Measurements from ENCODE around the gene EIF4E1B.

EIF4E1B gene

DNA sequence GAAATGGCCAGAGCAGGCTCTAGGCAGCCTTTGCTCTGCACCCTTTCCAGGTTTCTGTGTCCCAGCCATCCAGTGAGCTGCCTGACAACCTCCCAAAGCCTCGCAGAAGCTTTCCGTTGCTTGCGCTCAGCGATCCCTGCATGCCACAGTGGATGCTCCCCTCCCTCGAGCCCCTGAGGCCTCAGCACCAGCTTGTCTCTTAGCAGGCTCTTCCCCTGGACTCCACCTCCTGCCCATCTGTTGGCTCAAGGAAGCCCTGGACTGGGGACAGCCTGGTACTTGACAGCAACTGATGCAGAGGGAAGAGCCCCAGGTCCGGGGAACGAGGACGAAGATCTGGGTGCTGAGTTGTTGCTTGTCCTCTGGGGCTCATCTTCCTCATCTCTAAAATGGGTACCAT, 40.0 kb downstream of the EIF4E1B start:
- Mint-ChIP-seq H3K4me1 (no peaks in the 10 kb centered on the region), H3K27ac (no peak overlapping the region)
- ATAC-seq, result no peak

GRCh38 chr5:176671399-176671798, 40.9 kb downstream of the EIF4E1B start:
- Mint-ChIP-seq H3K4me3 (no peak overlapping the region), H3K27me3 (peaks cover 20% of the 10 kb centered on the region), H3K9me3 (no peaks in the 10 kb centered on the region), H3K36me3 (ENCODE audit: low read depth) (no peaks in the 10 kb centered on the region), H3K27ac (no peak overlapping the region), H3K4me1 (no peaks in the 10 kb centered on the region)
- ATAC-seq (no peak), DNase-seq (no peak)

More for the DNA sequence above, 40.0 kb downstream of the EIF4E1B start:
- DNase-seq, result no peak
- peaks cover 20% of the 10 kb centered on the region for H3K27me3 Mint-ChIP-seq
- no peak overlapping the region for H3K4me3 Mint-ChIP-seq
- H3K9me3 Mint-ChIP-seq, result no peaks in the 10 kb centered on the region
- H3K36me3 Mint-ChIP-seq (ENCODE audit: low read depth), result no peaks in the 10 kb centered on the region

- H3K27me3 Mint-ChIP-seq, result peaks cover 19% of the 10 kb centered on the region
- no peak for DNase-seq
- H3K9me3 Mint-ChIP-seq, result no peaks in the 10 kb centered on the region
- H3K4me3 Mint-ChIP-seq, result no peak overlapping the region
- no peaks in the 10 kb centered on the region for H3K4me1 Mint-ChIP-seq
- no peak for ATAC-seq
- H3K36me3 Mint-ChIP-seq (ENCODE audit: low read depth), result no peaks in the 10 kb centered on the region
- H3K27ac Mint-ChIP-seq, result no peak overlapping the region
Observed at GRCh38 chr5:176671890-176672747, 41.6 kb downstream of the EIF4E1B start.

GRCh38 chr5:176673651-176674583, 43.4 kb downstream of the EIF4E1B start:
- DNase-seq, result no peak
- Mint-ChIP-seq H3K27me3 (peaks cover 17% of the 10 kb centered on the region), H3K4me1 (no peaks in the 10 kb centered on the region), H3K9me3 (no peaks in the 10 kb centered on the region), H3K36me3 (ENCODE audit: low read depth) (no peaks in the 10 kb centered on the region), H3K27ac (no peak overlapping the region), H3K4me3 (no peak overlapping the region)
- ATAC-seq, result no peak

GRCh38 chr5:176674799-176675198, 44.3 kb downstream of the EIF4E1B start:
- ATAC-seq (no peak), DNase-seq (no peak)
- Mint-ChIP-seq H3K4me3 (no peak overlapping the region), H3K27me3 (peaks cover 26% of the 10 kb centered on the region), H3K27ac (no peak overlapping the region), H3K9me3 (no peaks in the 10 kb centered on the region), H3K36me3 (ENCODE audit: low read depth) (no peaks in the 10 kb centered on the region), H3K4me1 (no peaks in the 10 kb centered on the region)

GRCh38 chr5:176675676-176676360, 45.3 kb downstream of the EIF4E1B start:
- H3K4me1 Mint-ChIP-seq, result no peaks in the 10 kb centered on the region
- H3K9me3 Mint-ChIP-seq, result no peaks in the 10 kb centered on the region
- H3K36me3 Mint-ChIP-seq (ENCODE audit: low read depth), result no peaks in the 10 kb centered on the region
- no peak overlapping the region for H3K4me3 Mint-ChIP-seq
- no peak overlapping the region for H3K27ac Mint-ChIP-seq
- DNase-seq (no peak), ATAC-seq (no peak)
- H3K27me3 Mint-ChIP-seq, result peaks cover 29% of the 10 kb centered on the region

GRCh38 chr5:176676361-176676824, 45.9 kb downstream of the EIF4E1B start:
- DNase-seq, result no peak
- Mint-ChIP-seq H3K9me3 (no peaks in the 10 kb centered on the region), H3K27me3 (peaks cover 32% of the 10 kb centered on the region), H3K27ac (no peak overlapping the region), H3K4me1 (no peaks in the 10 kb centered on the region), H3K4me3 (no peak overlapping the region), H3K36me3 (ENCODE audit: low read depth) (no peaks in the 10 kb centered on the region)
- ATAC-seq, result no peak

- Mint-ChIP-seq H3K27ac (no peak overlapping the region), H3K27me3 (peaks cover 40% of the 10 kb centered on the region), H3K4me1 (no peaks in the 10 kb centered on the region), H3K9me3 (no peaks in the 10 kb centered on the region), H3K36me3 (ENCODE audit: low read depth) (no peaks in the 10 kb centered on the region), H3K4me3 (no peak overlapping the region)
- DNase-seq (no peak), ATAC-seq (no peak)
Observed at GRCh38 chr5:176677209-176677939, 46.9 kb downstream of the EIF4E1B start.

DNA sequence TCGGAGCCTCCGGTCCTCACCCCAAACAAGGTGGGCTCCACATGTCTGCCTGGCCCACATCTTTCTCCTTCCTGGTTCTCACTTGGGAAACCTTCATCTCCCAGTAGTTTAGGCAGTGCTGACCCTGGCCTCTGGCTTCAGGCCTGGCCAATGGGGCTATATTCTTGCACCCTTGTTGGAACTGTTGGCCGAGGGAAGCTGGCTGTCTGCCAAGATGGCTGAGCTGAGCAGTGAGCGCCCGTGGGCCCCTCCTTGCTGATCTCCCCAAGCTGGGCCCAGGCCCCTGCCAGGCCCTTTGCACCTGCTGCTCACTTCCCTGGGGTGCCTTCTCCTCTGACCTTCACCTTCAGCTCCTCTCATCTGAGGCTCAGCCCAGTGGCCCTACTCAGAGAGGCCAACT, 48.1 kb downstream of the EIF4E1B start:
- H3K9me3 Mint-ChIP-seq, result no peaks in the 10 kb centered on the region
- no peak for DNase-seq
- H3K4me1 Mint-ChIP-seq, result no peaks in the 10 kb centered on the region
- ATAC-seq, result no peak
- H3K4me3 Mint-ChIP-seq, result no peak overlapping the region
- H3K36me3 Mint-ChIP-seq (ENCODE audit: low read depth), result no peaks in the 10 kb centered on the region
- H3K27ac Mint-ChIP-seq, result no peak overlapping the region
- H3K27me3 Mint-ChIP-seq, result peaks cover 43% of the 10 kb centered on the region

- Mint-ChIP-seq H3K27ac (no peak overlapping the region), H3K9me3 (peaks cover 5% of the 10 kb centered on the region), H3K36me3 (ENCODE audit: low read depth) (no peaks in the 10 kb centered on the region), H3K27me3 (peaks cover 50% of the 10 kb centered on the region), H3K4me3 (no peak overlapping the region), H3K4me1 (no peaks in the 10 kb centered on the region)
- DNase-seq (no peak), ATAC-seq (no peak)
Observed at GRCh38 chr5:176679365-176680225, 49.1 kb downstream of the EIF4E1B start.

- H3K4me1 Mint-ChIP-seq, result no peaks in the 10 kb centered on the region
- H3K36me3 Mint-ChIP-seq (ENCODE audit: low read depth), result peaks cover 2% of the 10 kb centered on the region
- H3K9me3 Mint-ChIP-seq, result peaks cover 8% of the 10 kb centered on the region
- ATAC-seq, result no peak
- no peak for DNase-seq
- H3K27me3 Mint-ChIP-seq, result peaks cover 55% of the 10 kb centered on the region
- no peak overlapping the region for H3K4me3 Mint-ChIP-seq
- no peak overlapping the region for H3K27ac Mint-ChIP-seq
Observed at GRCh38 chr5:176680226-176680563, 49.7 kb downstream of the EIF4E1B start.

GRCh38 chr5:176682016-176682531, 51.6 kb downstream of the EIF4E1B start:
- Mint-ChIP-seq H3K9me3 (peaks cover 11% of the 10 kb centered on the region), H3K4me3 (no peak overlapping the region)

DNA sequence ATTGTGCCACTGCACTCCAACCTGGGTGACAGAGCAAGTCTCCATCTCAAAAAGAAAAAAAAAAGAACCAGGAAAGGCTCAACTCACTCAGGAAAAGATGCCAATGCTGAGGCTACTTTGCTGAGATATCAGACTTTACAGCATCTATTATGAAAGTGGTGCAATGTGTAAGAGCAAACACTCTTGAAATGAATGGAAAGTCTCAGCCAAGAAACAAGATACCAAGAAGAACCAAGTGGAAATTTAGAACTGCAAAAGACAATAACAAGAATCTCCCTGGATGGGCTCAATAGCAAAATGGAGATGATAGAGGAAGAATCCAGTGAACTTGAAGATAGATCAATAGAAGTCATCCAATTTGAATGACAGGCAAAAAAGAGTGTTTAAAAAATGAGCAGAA, 54.5 kb downstream of the EIF4E1B start:
- H3K4me1 Mint-ChIP-seq, result no peaks in the 10 kb centered on the region
- H3K27ac Mint-ChIP-seq, result no peak overlapping the region
- no peak for ATAC-seq
- DNase-seq, result no peak
- no peak overlapping the region for H3K4me3 Mint-ChIP-seq
- H3K36me3 Mint-ChIP-seq (ENCODE audit: low read depth), result peaks cover 3% of the 10 kb centered on the region
- peaks cover 39% of the 10 kb centered on the region for H3K27me3 Mint-ChIP-seq
- H3K9me3 Mint-ChIP-seq, result peaks cover 11% of the 10 kb centered on the region

More at GRCh38 chr5:176682016-176682531, 51.6 kb downstream of the EIF4E1B start:
- Mint-ChIP-seq H3K4me1 (no peaks in the 10 kb centered on the region), H3K36me3 (ENCODE audit: low read depth) (peaks cover 3% of the 10 kb centered on the region), H3K27me3 (peaks cover 54% of the 10 kb centered on the region), H3K27ac (no peak overlapping the region)
- no peak for ATAC-seq
- no peak for DNase-seq

Data from activated naive CD8-positive, alpha-beta T cell treated with anti-CD3 and anti-CD28 coated beads, Interleukin-2, amount 50 U/mL, for 24 hours (primary cell).